Endothelial cell of umbilical vein (primary cell): Measurements from ENCODE around the gene CNKSR3. TPM values are rescaled to one million over a fixed set of nuclear protein-coding genes. Genes with fewer than 3 reads are reported as not detected.

ENCODE experiments used
- BruUV-seq: library from RNA; stranded (reverse); fragments of 400-500 nt; replicated peaks from 2 replicates; lab custom pipeline; 2021; lab: Mats Ljungman, UMichigan
- CTCF ChIA-PET: fragments of 300-600, 350-600 bp; sonication (Branson Sonifier 250); formaldehyde crosslinking; loops from one replicate; lab custom pipeline; 2021; ENCODE audit warnings: antibody characterized with exemption, inconsistent platforms; lab: Charles Lee
- POLR2A ChIA-PET: fragments of 300-600, 350-600 bp; sonication (Branson Sonifier 250); formaldehyde crosslinking; loops from one replicate; lab custom pipeline; 2021; ENCODE audit warnings: antibody characterized with exemption, inconsistent platforms; lab: Charles Lee
- DNase-seq: peaks from one replicate; pipeline ENCODE4 v3.0.0-alpha.2; 2011; ENCODE audit warnings: low read depth, low spot score
- FAIRE-seq: peaks from 2 replicates; lab custom pipeline; 2011; peaks lifted over from hg19 to GRCh38; lab: Jason Lieb, UNC
- H2AFZ ChIP-seq: 2 replicates; pipeline ENCODE4 v1.6.0; 2012; ENCODE audit warnings: low read depth, low read length, control low read depth, inconsistent platforms
- H3K27ac ChIP-seq: 2 replicates; pipeline ENCODE4 v1.5.1; 2011; ENCODE audit warnings: low read depth, mild to moderate bottlenecking, control low read depth, low read length, moderate library complexity; ENCODE audit not compliant: insufficient read depth
- H3K27me3 ChIP-seq, 2 experiments: 2 replicates each; pipeline versions ENCODE4 v1.6.0 to v1.6.1; 2011; ENCODE audit warnings: low read length in 2 of 2, mixed read lengths in 1 of 2; ENCODE audit not compliant: control insufficient read depth in 2 of 2, insufficient read depth in 2 of 2
- H3K36me3 ChIP-seq, 2 experiments: 2 replicates in 1 of 2; 3 replicates in 1 of 2; pipeline ENCODE4 v1.5.1; 2011; ENCODE audit warnings: low read length in 2 of 2, mild to moderate bottlenecking in 1 of 2, moderate library complexity in 1 of 2; ENCODE audit not compliant: control insufficient read depth in 2 of 2, insufficient read depth in 2 of 2; ENCODE audit errors: extremely low read depth in 1 of 2
- H3K4me1 ChIP-seq: 3 replicates; pipeline ENCODE4 v1.5.1; 2011; ENCODE audit warnings: mild to moderate bottlenecking, low read length; ENCODE audit not compliant: control insufficient read depth, insufficient read depth; ENCODE audit errors: extremely low read depth
- H3K4me2 ChIP-seq: 2 replicates; pipeline ENCODE4 v1.6.1; 2011; ENCODE audit warnings: low read length, control low read depth, mixed read lengths; ENCODE audit not compliant: insufficient read depth
- H3K4me3 ChIP-seq, 3 experiments: fragments of 200-600 bp in 1 of 3; sonication (generic), shearing (Covaris generic) in 1 of 3; replicated peaks in 1 of 3; 2 replicates each; pipeline ENCODE4 v1.5.1; 2011 to 2016; ENCODE audit warnings: control low read depth in 3 of 3, low read length in 3 of 3, mild to moderate bottlenecking in 2 of 3, inconsistent platforms in 1 of 3, low read depth in 1 of 3, moderate library complexity in 1 of 3; ENCODE audit not compliant: insufficient read depth in 1 of 3
- H3K79me2 ChIP-seq: 2 replicates; pipeline ENCODE4 v1.6.0; 2012; ENCODE audit warnings: low read length, inconsistent platforms; ENCODE audit not compliant: control insufficient read depth, insufficient read depth
- H3K9ac ChIP-seq: replicated peaks from 2 replicates; pipeline ENCODE3; 2011; ENCODE audit warnings: low read length, control low read depth; ENCODE audit not compliant: insufficient read depth; ENCODE audit errors: extremely low read depth
- H3K9me1 ChIP-seq: replicated peaks from 3 replicates; pipeline ENCODE4 v1.6.0; 2011; ENCODE audit warnings: mild to moderate bottlenecking, low read length; ENCODE audit not compliant: control insufficient read depth, insufficient read depth; ENCODE audit errors: extremely low read depth
- H3K9me3 ChIP-seq: replicated peaks from 2 replicates; pipeline ENCODE4 v1.5.1; 2012; ENCODE audit warnings: low read length, inconsistent platforms; ENCODE audit not compliant: control insufficient read depth, insufficient read depth
- H4K20me1 ChIP-seq: replicated peaks from 2 replicates; pipeline ENCODE3; 2011; ENCODE audit warnings: mild to moderate bottlenecking, low read length; ENCODE audit not compliant: control insufficient read depth, insufficient read depth; ENCODE audit errors: extremely low read depth
- EZH2 ChIP-seq: IDR thresholded peaks from 2 replicates; pipeline ENCODE4 v1.6.1; 2012; ENCODE audit warnings: borderline replicate concordance, low read depth, mild to moderate bottlenecking, moderate library complexity, low read length, inconsistent platforms; ENCODE audit not compliant: severe bottlenecking
- FOS ChIP-seq: IDR thresholded peaks from 2 replicates; pipeline ENCODE4 v1.6.1; 2011; ENCODE audit warnings: mild to moderate bottlenecking, low read length, moderate library complexity, borderline replicate concordance; ENCODE audit not compliant: insufficient read depth
- GATA2 ChIP-seq: IDR thresholded peaks from 2 replicates; pipeline ENCODE4 v1.7.0; 2011; ENCODE audit warnings: low read depth, mild to moderate bottlenecking, moderate library complexity, mixed read lengths, low read length; ENCODE audit not compliant: insufficient read length, insufficient read depth
- JUN ChIP-seq: IDR thresholded peaks from 2 replicates; pipeline ENCODE4 v1.6.1; 2011; ENCODE audit warnings: borderline replicate concordance, low read depth; ENCODE audit not compliant: insufficient read length, insufficient read depth
- MYC ChIP-seq: IDR thresholded peaks from one replicate; pipeline ENCODE4 v1.6.1; 2011; ENCODE audit warnings: mild to moderate bottlenecking, low read depth, low read length
- POLR2A ChIP-seq: IDR thresholded peaks from 2 replicates; pipeline ENCODE4 v1.6.1; 2012; ENCODE audit warnings: low read depth, mild to moderate bottlenecking, control low read depth, low read length
- POLR2AphosphoS5 ChIP-seq: IDR thresholded peaks from 2 replicates; pipeline ENCODE4 v1.6.1; 2012; ENCODE audit warnings: low read depth, mild to moderate bottlenecking, control low read depth, low read length, moderate library complexity; ENCODE audit not compliant: insufficient read depth
- dilution Hi-C: fragments of 300-500 bp; cut with MboI; formaldehyde crosslinking; loops from one replicate; pipeline ENCODE4 v1.15.0; 2019; ENCODE audit warnings: low sequenced_read_pairs; ENCODE audit not compliant: extremely low pct_ligation_motif_present
- intact Hi-C: fragments of 100-400 bp; cut with micrococcal nuclease; formaldehyde crosslinking; loops from one replicate; pipeline ENCODE4 v1.10.0; 2022
- polyA plus RNA-seq, 4 experiments: library from polyadenylated mRNA; depleted of rRNA in 3 of 4; stranded (reverse) in 3 of 4; unstranded in 1 of 4; fragments of >200 nt; gene quantifications; 2 replicates each; pipeline versions ENCODE4 v1.2.1 to v1.2.3, GENCODE V29; 2011 to 2012; ENCODE audit warnings: missing spikeins in 1 of 4
- total RNA-seq: library from RNA; stranded (reverse); gene quantifications from 2 replicates; pipeline ENCODE4 v1.2.3, GENCODE V29; 2021
- TF ChIP-seq, protein P1 (sequence below), 2 donors: IDR thresholded peaks; 1 replicate in 1 of 2; 2 replicates in 1 of 2; pipeline ENCODE4 v1.5.1; 2011; ENCODE audit warnings: low read length in 2 of 2, mild to moderate bottlenecking in 2 of 2, moderate library complexity in 2 of 2, control low read depth in 1 of 2, inconsistent platforms in 1 of 2, low read depth in 1 of 2; ENCODE audit not compliant: insufficient read depth in 1 of 2; ENCODE audit errors: extremely low read depth in 1 of 2
- TF ChIP-seq, protein P2 (sequence below): IDR thresholded peaks from 2 replicates; pipeline ENCODE4 v1.6.1; 2011; ENCODE audit not compliant: insufficient read depth, insufficient read length

CNKSR3 gene
- total and polyA plus RNA-seq, 2 donors (not counting 3 experiments of a cell fraction or from before 2014, with no cell fraction given), result 2.3 to 15.6 TPM

DNA sequence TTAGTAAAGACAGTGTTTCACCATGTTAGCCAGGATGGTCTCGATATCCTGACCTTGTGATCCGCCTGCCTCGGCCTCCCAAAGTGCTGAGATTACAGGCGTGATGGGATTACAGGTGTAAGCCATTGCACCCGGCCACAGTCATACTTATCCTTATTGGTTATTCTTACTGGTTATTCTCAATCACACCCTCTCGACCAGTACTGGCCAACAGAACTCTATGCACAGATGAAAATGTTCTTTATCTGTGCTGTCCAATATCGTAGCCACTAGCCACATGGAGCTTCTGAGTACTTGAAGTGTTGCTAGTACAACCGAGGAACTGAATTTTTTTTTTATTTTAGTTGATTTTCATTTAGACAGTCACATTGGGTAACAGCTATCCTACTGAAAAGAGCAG lies 63.5 kb downstream of the CNKSR3 start:
- H3K9me3 ChIP-seq, result no peaks in the 10 kb centered on the region
- CTCF ChIA-PET, result interaction anchor here (0.5 to 4.0 kb wide), 5 partner anchors 10 to 54 kb away, joined by 3 to 15 read pairs (median 5); no protein-coding TSS in a partner anchor
- POLR2A ChIA-PET, result interaction anchor here (1.2 kb wide), 1 partner anchor 62 kb away, joined by 8 read pairs; no protein-coding TSS in a partner anchor
- no peak for TF ChIP-seq JUN
- no peak overlapping the region for H3K4me3 ChIP-seq
- H3K27me3 ChIP-seq, result no peaks in the 10 kb centered on the region
- H3K79me2 ChIP-seq, result no peaks in the 10 kb centered on the region
- intact Hi-C loops, result no loop called here
- H3K9me1 ChIP-seq, result no peaks in the 10 kb centered on the region
- dilution Hi-C loops, result no loop called here
- BruUV-seq, result no TSS peak
- no peak overlapping the region for H3K27ac ChIP-seq
- peaks cover 2% of the 10 kb centered on the region for H4K20me1 ChIP-seq
- DNase-seq, result no peak
- no peak overlapping the region for H3K9ac ChIP-seq
- no peak overlapping the region for H3K4me2 ChIP-seq
- peaks cover 19% of the 10 kb centered on the region for H3K4me1 ChIP-seq
- no peak overlapping the region for H2AFZ ChIP-seq
- FAIRE-seq, result no peak
- H3K36me3 ChIP-seq, result no peaks in the 10 kb centered on the region

DNA sequence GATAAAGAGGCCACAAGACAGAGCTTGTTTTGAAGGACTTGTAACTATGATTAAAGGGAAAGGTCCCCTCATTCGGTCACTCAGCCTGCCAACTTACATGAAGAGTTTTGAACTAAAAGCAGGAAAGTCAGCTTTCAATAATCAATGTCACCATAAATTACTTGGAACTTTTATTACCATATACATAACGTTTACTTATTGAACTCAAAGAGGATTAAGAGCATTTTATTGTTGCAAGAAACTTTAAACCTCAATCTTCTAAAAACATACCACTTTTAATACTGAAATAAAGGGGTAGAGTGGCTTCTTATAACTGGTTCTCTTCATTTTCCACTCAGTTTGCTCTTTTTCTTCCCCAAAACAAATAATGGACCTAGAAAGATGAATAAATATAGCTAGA lies 65.1 kb downstream of the CNKSR3 start:
- H3K27me3 ChIP-seq, result no peaks in the 10 kb centered on the region
- no peaks in the 10 kb centered on the region for H3K9me1 ChIP-seq
- H3K4me2 ChIP-seq, result no peak overlapping the region
- TF ChIP-seq JUN, result no peak
- TF ChIP-seq, protein P1, sequence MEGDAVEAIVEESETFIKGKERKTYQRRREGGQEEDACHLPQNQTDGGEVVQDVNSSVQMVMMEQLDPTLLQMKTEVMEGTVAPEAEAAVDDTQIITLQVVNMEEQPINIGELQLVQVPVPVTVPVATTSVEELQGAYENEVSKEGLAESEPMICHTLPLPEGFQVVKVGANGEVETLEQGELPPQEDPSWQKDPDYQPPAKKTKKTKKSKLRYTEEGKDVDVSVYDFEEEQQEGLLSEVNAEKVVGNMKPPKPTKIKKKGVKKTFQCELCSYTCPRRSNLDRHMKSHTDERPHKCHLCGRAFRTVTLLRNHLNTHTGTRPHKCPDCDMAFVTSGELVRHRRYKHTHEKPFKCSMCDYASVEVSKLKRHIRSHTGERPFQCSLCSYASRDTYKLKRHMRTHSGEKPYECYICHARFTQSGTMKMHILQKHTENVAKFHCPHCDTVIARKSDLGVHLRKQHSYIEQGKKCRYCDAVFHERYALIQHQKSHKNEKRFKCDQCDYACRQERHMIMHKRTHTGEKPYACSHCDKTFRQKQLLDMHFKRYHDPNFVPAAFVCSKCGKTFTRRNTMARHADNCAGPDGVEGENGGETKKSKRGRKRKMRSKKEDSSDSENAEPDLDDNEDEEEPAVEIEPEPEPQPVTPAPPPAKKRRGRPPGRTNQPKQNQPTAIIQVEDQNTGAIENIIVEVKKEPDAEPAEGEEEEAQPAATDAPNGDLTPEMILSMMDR (IDR thresholded peaks at IDR 0.05; ENCODE audit: extremely low read depth in 1 of 2, insufficient read depth in 1 of 2, low read depth in 1 of 2, low read length in 2 of 2), result no peak
- TF ChIP-seq POLR2AphosphoS5, result no peak
- no peak for TF ChIP-seq MYC
- TF ChIP-seq, protein P2, sequence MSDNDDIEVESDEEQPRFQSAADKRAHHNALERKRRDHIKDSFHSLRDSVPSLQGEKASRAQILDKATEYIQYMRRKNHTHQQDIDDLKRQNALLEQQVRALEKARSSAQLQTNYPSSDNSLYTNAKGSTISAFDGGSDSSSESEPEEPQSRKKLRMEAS, result no peak
- TF ChIP-seq EZH2, result no peak
- no peak for TF ChIP-seq GATA2
- TF ChIP-seq POLR2A, result no peak
- no peak for TF ChIP-seq FOS
- H3K4me3 ChIP-seq, result no peak overlapping the region
- DNase-seq (no peak), FAIRE-seq (no peak)
- H3K27ac ChIP-seq, result no peak overlapping the region
- peaks cover 19% of the 10 kb centered on the region for H3K4me1 ChIP-seq
- CTCF ChIA-PET, result interaction anchor here (1.2 to 4.0 kb wide), 3 partner anchors 12 to 217 kb away, joined by 3 to 15 read pairs (median 4); no protein-coding TSS in a partner anchor
- no TSS peak for BruUV-seq
- POLR2A ChIA-PET, result no interaction called here
- no peaks in the 10 kb centered on the region for H3K36me3 ChIP-seq
- H4K20me1 ChIP-seq, result peaks cover 2% of the 10 kb centered on the region
- intact Hi-C loops, result no loop called here
- H3K9me3 ChIP-seq, result no peaks in the 10 kb centered on the region
- H2AFZ ChIP-seq, result no peak overlapping the region
- H3K9ac ChIP-seq, result no peak overlapping the region
- H3K79me2 ChIP-seq, result no peaks in the 10 kb centered on the region
- dilution Hi-C loops, result no loop called here
